GM12801 (cell line): ENCODE data around the gene ZSCAN12.

Experiments used
- TF ChIP-seq, protein P1 (sequence below): IDR thresholded peaks from one replicate; pipeline ENCODE4 v1.5.1; 2011; ENCODE audit warnings: control low read depth; ENCODE audit not compliant: insufficient read length; ENCODE audit errors: extremely low read depth

Gene ZSCAN12

DNA sequence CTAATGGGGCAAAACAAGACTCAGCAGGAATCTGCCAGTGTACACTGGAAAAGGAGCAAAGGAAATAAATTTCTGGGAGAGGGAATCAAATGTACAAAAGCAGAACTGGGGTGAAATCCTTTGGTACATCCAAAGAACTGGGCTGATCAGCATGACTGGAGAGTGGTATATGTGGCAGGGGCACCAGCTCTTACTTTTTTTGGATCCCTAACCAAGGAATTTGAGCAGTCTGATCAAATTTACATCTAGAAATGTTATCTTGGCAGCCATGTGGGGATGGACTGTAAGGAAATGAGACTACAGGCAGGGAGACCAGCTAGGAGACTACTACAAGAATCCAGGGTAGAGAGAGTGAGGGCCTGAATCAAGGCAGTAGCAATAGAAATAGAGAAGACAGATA, 62.4 kb downstream of the ZSCAN12 start:
- TF ChIP-seq, protein P1, sequence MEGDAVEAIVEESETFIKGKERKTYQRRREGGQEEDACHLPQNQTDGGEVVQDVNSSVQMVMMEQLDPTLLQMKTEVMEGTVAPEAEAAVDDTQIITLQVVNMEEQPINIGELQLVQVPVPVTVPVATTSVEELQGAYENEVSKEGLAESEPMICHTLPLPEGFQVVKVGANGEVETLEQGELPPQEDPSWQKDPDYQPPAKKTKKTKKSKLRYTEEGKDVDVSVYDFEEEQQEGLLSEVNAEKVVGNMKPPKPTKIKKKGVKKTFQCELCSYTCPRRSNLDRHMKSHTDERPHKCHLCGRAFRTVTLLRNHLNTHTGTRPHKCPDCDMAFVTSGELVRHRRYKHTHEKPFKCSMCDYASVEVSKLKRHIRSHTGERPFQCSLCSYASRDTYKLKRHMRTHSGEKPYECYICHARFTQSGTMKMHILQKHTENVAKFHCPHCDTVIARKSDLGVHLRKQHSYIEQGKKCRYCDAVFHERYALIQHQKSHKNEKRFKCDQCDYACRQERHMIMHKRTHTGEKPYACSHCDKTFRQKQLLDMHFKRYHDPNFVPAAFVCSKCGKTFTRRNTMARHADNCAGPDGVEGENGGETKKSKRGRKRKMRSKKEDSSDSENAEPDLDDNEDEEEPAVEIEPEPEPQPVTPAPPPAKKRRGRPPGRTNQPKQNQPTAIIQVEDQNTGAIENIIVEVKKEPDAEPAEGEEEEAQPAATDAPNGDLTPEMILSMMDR: no peak

DNA sequence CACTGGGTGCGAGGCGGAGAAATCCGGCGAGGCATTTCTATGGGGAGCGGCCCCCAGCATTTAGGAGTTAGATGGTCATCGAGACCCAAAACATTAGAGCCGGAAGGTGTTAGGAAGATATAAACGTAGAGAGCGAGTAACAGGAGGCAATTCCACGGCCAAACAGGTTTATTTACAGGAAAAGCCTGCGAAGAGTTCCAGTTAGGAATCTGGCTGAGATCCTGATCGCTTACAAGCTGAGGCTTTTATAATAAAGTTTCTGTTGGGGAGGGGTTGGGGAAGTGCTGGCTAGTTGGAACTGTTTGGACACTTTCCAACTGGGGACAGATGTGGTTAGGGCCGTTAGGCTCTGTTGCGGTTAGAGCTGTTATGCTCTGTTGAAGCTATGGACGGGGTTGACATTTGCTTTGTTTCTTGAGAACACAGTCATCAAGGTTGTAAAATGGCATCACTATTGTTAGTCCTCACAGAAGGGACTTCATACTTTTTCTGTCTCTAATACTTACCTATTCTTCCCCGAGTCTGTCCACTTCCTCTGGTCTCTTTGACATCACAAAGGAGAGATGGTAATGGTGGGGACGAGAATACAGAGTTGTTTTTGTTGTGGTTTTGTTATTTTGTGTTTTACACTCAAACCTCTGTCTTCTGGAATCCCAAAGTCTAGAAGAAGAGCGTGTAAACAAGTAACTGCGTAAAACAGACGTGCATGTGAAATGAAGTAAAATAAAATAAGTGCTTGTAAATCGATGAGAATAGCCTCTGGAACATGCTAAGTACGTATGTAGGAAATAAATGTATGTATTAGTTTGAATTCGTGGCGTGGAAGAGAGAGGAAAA, 63.0 kb downstream of the ZSCAN12 start:
- TF ChIP-seq, protein P1: no peak

DNA sequence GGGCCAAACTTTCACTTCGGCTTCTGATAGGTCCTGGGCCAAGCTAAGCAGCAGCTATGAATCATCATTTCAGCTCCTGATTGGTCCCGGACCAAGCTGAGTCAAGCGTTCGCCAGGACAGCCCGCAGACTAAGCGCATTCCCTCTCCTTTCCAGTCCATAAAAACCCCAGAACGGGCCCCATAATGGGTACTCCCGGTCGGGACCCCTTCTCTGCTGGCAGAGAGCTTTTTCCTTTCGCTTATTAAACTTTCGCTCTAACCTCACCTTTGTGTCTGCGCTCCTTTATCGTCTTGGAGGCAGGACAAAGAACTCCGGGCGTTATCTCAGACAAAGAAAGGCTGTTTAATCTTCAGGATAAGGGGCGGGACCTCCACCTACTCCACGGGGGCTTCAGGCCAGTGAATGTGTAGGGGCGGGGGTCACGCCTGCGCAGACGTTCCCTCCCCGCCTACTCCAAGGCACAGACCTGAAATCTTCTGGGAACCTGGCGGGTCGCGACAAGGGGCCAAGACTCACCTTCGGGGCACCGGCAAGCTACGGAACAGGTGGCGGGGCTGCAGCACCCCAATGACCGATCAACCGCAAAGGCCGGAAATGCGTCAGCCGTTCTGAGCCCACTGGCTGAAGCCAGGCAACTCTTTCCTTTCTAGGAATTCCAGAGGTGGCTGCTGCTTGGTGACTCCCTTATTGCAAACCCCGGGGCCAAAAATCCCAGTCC, 63.8 kb downstream of the ZSCAN12 start, which contains the start of gene ZSCAN31:
Gene ZSCAN31, minus strand, starts transcription at position 585 of the 720 bp plus-strand sequence. CDS start 6,465 bp downstream, outside the sequence.
- TF ChIP-seq, protein P1: no peak

DNA sequence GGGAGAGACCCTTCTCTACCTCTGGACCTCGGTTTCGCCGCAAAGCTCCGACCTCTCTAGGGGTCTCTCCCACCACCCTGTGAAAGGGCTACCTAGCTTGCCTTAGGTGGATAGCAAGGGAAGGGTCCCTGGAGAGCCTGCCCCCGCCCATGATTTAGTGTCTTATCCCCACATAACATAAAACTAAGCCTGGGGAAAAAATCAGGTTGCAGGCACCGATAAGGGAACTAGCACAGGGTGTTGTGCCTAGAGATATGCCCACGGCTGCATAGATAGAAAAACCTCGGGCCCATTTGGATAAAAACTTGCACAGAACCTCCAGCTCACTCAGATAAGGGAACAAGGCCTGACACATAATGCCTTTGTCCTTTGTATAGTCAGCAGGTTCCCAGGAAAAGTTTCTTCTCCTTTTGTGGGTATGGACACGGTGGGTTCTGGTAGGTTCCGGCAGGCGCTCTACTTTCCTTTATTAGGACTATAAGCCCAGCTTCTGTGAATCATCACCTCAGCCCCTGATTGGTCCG, 64.4 kb downstream of the ZSCAN12 start:
- TF ChIP-seq, protein P1: no peak

DNA sequence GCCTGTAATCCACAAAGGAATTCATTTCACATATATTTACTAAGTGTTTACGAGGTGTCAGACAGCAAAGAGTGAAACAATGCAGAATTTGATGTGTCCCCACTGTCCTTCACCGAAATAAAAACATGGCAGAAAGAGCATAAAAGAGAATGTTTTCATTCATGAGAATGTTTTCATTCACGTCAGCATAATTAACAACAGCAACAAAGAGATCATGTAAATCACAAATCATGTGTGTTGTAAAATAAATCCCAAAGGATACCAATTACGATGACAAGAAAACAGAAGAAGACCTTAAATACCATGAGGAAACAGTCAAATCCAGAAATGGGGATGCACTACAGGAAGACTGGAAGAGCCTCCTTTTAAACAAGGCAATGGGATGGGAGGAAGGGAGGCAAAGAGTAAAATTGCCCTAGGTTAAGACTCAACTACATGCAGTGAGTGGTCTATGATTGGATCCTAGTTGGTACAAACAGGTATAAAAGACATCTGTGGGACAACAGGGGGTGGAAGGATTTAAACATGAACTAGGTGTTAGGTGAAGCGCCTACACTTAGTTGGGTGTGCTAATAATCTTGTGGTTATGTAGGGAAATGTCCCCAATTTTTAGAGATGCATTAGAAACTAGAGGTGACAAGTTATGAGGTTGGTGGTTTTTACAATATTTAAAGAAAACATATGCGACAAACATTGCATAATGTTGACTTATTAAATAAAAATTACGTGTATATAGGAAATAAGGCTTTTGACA, 65.1 kb downstream of the ZSCAN12 start:
- TF ChIP-seq, protein P1: no peak

DNA sequence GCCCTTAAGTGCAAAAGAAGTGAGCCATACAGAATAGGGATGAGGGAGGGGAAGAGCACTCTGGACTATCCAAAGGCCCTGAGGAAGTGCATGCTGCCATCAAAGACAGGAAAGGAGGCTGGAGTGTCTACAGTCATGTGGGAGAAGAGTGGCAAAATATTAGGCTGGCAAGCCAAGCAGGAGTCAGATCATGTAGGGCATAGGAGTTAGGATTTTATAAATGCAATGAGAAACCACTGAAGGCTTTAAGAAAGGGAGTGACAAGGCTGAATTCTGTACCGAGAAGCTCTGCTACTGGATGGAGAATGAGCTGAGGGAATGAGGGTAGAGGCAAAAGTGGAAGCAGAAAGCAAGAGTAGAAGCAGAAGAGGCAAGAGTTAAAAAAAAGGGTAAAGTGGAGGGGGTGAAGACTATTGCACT, 65.9 kb downstream of the ZSCAN12 start:
- TF ChIP-seq, protein P1: no peak

DNA sequence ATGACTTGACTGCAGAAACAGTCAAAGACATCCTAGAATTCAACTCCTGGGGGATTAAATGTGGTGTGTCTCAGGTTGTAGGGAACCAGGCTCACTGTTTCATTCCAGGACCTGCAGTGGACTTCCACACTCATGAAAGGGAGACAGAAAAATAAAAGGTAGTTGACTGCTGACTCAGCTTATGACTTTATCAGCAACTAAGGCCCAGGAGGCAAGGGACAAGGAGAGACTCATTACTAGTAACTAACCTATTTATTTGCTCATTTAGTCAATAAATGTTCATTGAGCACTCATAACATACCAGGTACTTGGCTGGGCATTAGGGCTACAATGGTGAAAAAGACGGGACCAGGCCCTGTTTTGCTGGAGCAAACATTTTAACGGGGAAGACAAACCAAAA, 66.5 kb downstream of the ZSCAN12 start:
- TF ChIP-seq, protein P1: no peak
